T-cell (primary cell): ENCODE measurements around the gene UVSSA. TPM values are rescaled to one million over a fixed set of nuclear protein-coding genes. Genes with fewer than 3 reads are reported as not detected.

ENCODE experiments used
- ATAC-seq, 4 experiments: fragments of 200-7000 bp in 3 of 4; fragments of 150-1000 bp in 1 of 4; cut with Tn5 transposase; replicated peaks in 1 of 4; 1 replicate in 3 of 4; 2 replicates in 1 of 4; pipeline ENCODE4 v1.10.0; 2021; ENCODE audit warnings: moderate library complexity in 3 of 4, mild to moderate bottlenecking in 2 of 4, moderate number of reproducible peaks in 1 of 4
- CTCF ChIA-PET, 2 donors: fragments of 300-600 bp; sonication (Branson Sonifier 250); formaldehyde crosslinking; loops; one replicate each; lab custom pipeline; 2022; ENCODE audit warnings: antibody characterized with exemption in 2 of 2; lab: Charles Lee
- POLR2A ChIA-PET, 2 donors: fragments of 300-600 bp; sonication (Branson Sonifier 250); formaldehyde crosslinking; loops; one replicate each; lab custom pipeline; 2022; ENCODE audit warnings: antibody characterized with exemption in 2 of 2; lab: Charles Lee
- DNase-seq, 35 experiments: peaks; one replicate each; pipeline versions ENCODE4 v3.0.0 to v3.0.0-alpha.2; 2013 to 2023
- H3K27ac ChIP-seq: one replicate; pipeline ENCODE4 v1.5.1; 2013; ENCODE audit warnings: low read length
- H3K27me3 ChIP-seq, 2 experiments: replicated peaks in 1 of 2; 1 replicate in 1 of 2; 2 replicates in 1 of 2; pipeline versions ENCODE4 v1.6.1 to v1.7.0; 2013; ENCODE audit warnings: low read length in 1 of 2, mixed read lengths in 1 of 2; ENCODE audit not compliant: control insufficient read depth in 2 of 2, insufficient read depth in 2 of 2; ENCODE audit errors: extremely low read depth in 1 of 2
- H3K36me3 ChIP-seq, 2 donors: 1 replicate in 1 of 2; 2 replicates in 1 of 2; pipeline versions ENCODE4 v1.6.1 to v1.7.0; 2013; ENCODE audit warnings: low read length in 1 of 2; ENCODE audit not compliant: control insufficient read depth in 2 of 2, insufficient read depth in 1 of 2; ENCODE audit errors: extremely low read depth in 1 of 2
- H3K4me1 ChIP-seq, 2 experiments: 1 replicate in 1 of 2; 2 replicates in 1 of 2; pipeline versions ENCODE4 v1.6.1 to v1.7.0; 2013; ENCODE audit warnings: low read length in 2 of 2, mixed read lengths in 1 of 2; ENCODE audit not compliant: insufficient read depth in 2 of 2, control insufficient read depth in 1 of 2; ENCODE audit errors: extremely low read depth in 1 of 2
- H3K4me3 ChIP-seq, 2 donors: 1 replicate in 1 of 2; 2 replicates in 1 of 2; pipeline versions ENCODE4 v1.5.1 to v1.7.0; 2013; ENCODE audit warnings: mild to moderate bottlenecking in 2 of 2, low read length in 1 of 2, moderate library complexity in 1 of 2; ENCODE audit not compliant: control insufficient read depth in 1 of 2; ENCODE audit errors: extremely low read depth in 1 of 2
- H3K9me3 ChIP-seq: 2 replicates; pipeline ENCODE4 v1.7.0; 2013
- H3K27ac Mint-ChIP-seq, 2 donors: one replicate each; pipeline ENCODE4 v1.8.0; 2020 to 2021; ENCODE audit warnings: mild to moderate bottlenecking in 2 of 2, mixed read lengths in 2 of 2
- H3K27me3 Mint-ChIP-seq, 2 donors: one replicate each; pipeline ENCODE4 v1.8.0; 2021 to 2022; ENCODE audit warnings: mixed read lengths in 2 of 2
- H3K36me3 Mint-ChIP-seq: one replicate; pipeline ENCODE4 v1.8.0; 2021; ENCODE audit warnings: mixed read lengths
- H3K4me1 Mint-ChIP-seq, 3 donors: one replicate each; pipeline ENCODE4 v1.8.0; 2020 to 2022; ENCODE audit warnings: mixed read lengths in 3 of 3, mild to moderate bottlenecking in 1 of 3
- H3K4me3 Mint-ChIP-seq, 3 donors: one replicate each; pipeline ENCODE4 v1.8.0; 2020 to 2022; ENCODE audit warnings: mild to moderate bottlenecking in 3 of 3, mixed read lengths in 3 of 3, moderate library complexity in 3 of 3
- H3K9me3 Mint-ChIP-seq, 3 donors: one replicate each; pipeline ENCODE4 v1.8.0; 2020 to 2022; ENCODE audit warnings: mixed read lengths in 3 of 3
- WGBS: methylation state at CpG from one replicate; pipeline ENCODE4 v1.1.5; 2013; ENCODE audit warnings: missing lambda C conversion rate; ENCODE audit not compliant: insufficient coverage; 5-methylcytosine and 5-hydroxymethylcytosine counted together
- total RNA-seq, 35 experiments: library from RNA in 6 of 35; stranded (reverse) in 6 of 35; fragments of 120-200 nt in 1 of 35; gene quantifications; one replicate each; pipeline versions ENCODE4 v1.2.1 to v1.2.4 and lab custom pipeline; 2013 to 2026

UVSSA gene
- total RNA-seq, 5 donors from 2014 or later (not counting 1 experiment from before 2014, with no cell fraction given): 39.9 to 53.7 (median 42.7) TPM

- Histone ChIP-seq H3K4me1 (no peaks in the 10 kb centered on the region), H3K9me3 (no peaks in the 10 kb centered on the region), H3K36me3 (peaks cover 22 to 28% of the 10 kb centered on the region in 2 donors), H3K27ac (no peak overlapping the region), H3K27me3 (no peaks in the 10 kb centered on the region), H3K4me3 (no peak overlapping the region)
- Mint-ChIP-seq H3K27me3 (no peaks in the 10 kb centered on the region), H3K4me3 (no peak overlapping the region), H3K36me3 (peaks cover 7% of the 10 kb centered on the region), H3K9me3 (no peaks in the 10 kb centered on the region), H3K27ac (no peak overlapping the region), H3K4me1 (no peaks in the 10 kb centered on the region)
- no peak for ATAC-seq
- CTCF ChIA-PET: no interaction called here
- DNase-seq: no peak
- POLR2A ChIA-PET: no interaction called here
- 87% methylated on average over 34 of the region's 36 CpGs for WGBS
Observed at GRCh38 chr4:1380368-1381151, 33.6 kb downstream of the UVSSA start.

GRCh38 chr4:1381181-1381621 lies 34.2 kb downstream of the UVSSA start:
- WGBS: 94% methylated on average over 11 of the region's 12 CpGs
- Histone ChIP-seq H3K9me3 (no peaks in the 10 kb centered on the region), H3K27me3 (no peaks in the 10 kb centered on the region), H3K36me3 (peaks cover 16 to 27% of the 10 kb centered on the region in 2 donors), H3K4me3 (no peak overlapping the region), H3K4me1 (no peaks in the 10 kb centered on the region), H3K27ac (no peak overlapping the region)
- DNase-seq (no peak), ATAC-seq (no peak)
- ChIA-PET CTCF (no interaction called here), POLR2A (no interaction called here)
- H3K4me3 Mint-ChIP-seq: no peak overlapping the region
- H3K36me3 Mint-ChIP-seq: peaks cover 13% of the 10 kb centered on the region
- no peak overlapping the region for H3K27ac Mint-ChIP-seq
- H3K27me3 Mint-ChIP-seq: no peaks in the 10 kb centered on the region
- H3K9me3 Mint-ChIP-seq: no peaks in the 10 kb centered on the region
- no peaks in the 10 kb centered on the region for H3K4me1 Mint-ChIP-seq

- WGBS: 98% methylated on average over 24 of the region's 24 CpGs
- no peak overlapping the region for H3K4me3 Mint-ChIP-seq
- H3K4me1 ChIP-seq: no peaks in the 10 kb centered on the region
- ChIA-PET POLR2A (interaction anchor here in 1 of 2 donors (0.7 kb wide), 1 partner anchor 1350 kb away, joined by 11 read pairs; no protein-coding TSS in a partner anchor), CTCF (no interaction called here)
- peaks cover 15 to 25% of the 10 kb centered on the region in 2 donors for H3K36me3 ChIP-seq
- H3K27me3 Mint-ChIP-seq: no peaks in the 10 kb centered on the region
- no peak overlapping the region for H3K4me3 ChIP-seq
- DNase-seq (peak in 1 of 35 experiments; percentile 2), ATAC-seq (no peak)
- H3K9me3 ChIP-seq: no peaks in the 10 kb centered on the region
- H3K27ac Mint-ChIP-seq: no peak overlapping the region
- H3K27ac ChIP-seq: no peak overlapping the region
- peaks cover 18% of the 10 kb centered on the region for H3K36me3 Mint-ChIP-seq
- no peaks in the 10 kb centered on the region for H3K27me3 ChIP-seq
- no peaks in the 10 kb centered on the region for H3K4me1 Mint-ChIP-seq
- no peaks in the 10 kb centered on the region for H3K9me3 Mint-ChIP-seq
Observed at GRCh38 chr4:1381944-1382541, 35.0 kb downstream of the UVSSA start.

DNA sequence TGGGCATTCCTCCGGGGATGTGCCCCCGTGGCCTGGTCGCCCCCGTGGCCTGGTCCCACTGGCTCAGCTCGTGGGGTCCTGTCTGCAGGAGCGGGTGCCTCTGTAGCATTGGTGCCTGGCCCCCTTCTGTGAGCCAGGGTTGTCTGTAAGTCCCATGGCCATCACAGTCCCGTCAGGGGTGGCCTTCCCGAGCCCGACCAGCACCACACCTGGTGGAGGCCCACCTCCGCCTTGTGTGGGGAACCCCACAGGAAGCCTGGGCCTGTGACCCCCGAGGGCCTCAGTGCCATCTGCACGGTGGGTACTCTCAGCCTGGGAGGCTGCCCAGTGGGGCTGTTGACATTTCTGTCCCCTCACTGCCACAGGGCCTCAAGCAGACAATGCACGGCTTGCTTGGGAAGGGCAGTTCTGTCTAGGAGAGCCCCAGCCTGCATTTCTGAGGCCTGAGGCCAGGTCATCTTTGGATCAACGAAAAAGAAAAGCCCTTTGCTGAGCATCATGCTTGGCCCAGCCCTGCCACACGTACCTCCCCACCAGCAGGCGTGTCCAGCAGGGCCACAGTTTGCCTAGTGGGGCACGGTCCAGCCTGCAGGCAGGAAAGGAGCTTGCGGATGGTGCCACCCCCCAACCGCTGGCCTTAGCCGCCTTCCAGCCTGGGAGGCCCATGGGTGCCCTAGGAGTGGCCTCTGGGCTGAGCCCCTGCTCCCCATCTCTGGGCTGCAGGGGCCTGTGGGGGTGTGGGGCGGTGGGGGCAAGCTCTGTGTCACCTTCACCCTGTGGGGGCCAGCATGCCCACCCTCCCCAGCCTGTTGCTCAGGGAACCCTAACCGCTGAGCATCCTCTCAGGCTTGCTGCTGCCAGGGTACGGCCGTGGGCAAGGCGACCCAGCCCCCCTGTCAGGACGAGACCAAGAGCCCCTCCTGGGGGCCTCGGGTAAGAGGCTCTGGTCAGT lies 36.0 kb downstream of the UVSSA start:
- peaks cover 26% of the 10 kb centered on the region for H3K36me3 Mint-ChIP-seq
- peaks cover 0 to 5% (median 0%) of the 10 kb centered on the region in 3 donors for H3K9me3 Mint-ChIP-seq
- H3K36me3 ChIP-seq: peaks cover 15 to 21% of the 10 kb centered on the region in 2 donors
- no peak overlapping the region for H3K4me3 ChIP-seq
- H3K4me1 ChIP-seq: no peaks in the 10 kb centered on the region
- no peak overlapping the region for H3K27ac Mint-ChIP-seq
- DNase-seq: peak in 1 of 35 experiments; percentile 2
- no peak overlapping the region for H3K4me3 Mint-ChIP-seq
- ChIA-PET CTCF (no interaction called here), POLR2A (no interaction called here)
- no peaks in the 10 kb centered on the region for H3K4me1 Mint-ChIP-seq
- no peaks in the 10 kb centered on the region for H3K27me3 Mint-ChIP-seq
- no peaks in the 10 kb centered on the region for H3K27me3 ChIP-seq
- ATAC-seq: no peak
- H3K27ac ChIP-seq: no peak overlapping the region
- no peaks in the 10 kb centered on the region for H3K9me3 ChIP-seq
- WGBS: 89% methylated on average over 24 of the region's 27 CpGs

DNA sequence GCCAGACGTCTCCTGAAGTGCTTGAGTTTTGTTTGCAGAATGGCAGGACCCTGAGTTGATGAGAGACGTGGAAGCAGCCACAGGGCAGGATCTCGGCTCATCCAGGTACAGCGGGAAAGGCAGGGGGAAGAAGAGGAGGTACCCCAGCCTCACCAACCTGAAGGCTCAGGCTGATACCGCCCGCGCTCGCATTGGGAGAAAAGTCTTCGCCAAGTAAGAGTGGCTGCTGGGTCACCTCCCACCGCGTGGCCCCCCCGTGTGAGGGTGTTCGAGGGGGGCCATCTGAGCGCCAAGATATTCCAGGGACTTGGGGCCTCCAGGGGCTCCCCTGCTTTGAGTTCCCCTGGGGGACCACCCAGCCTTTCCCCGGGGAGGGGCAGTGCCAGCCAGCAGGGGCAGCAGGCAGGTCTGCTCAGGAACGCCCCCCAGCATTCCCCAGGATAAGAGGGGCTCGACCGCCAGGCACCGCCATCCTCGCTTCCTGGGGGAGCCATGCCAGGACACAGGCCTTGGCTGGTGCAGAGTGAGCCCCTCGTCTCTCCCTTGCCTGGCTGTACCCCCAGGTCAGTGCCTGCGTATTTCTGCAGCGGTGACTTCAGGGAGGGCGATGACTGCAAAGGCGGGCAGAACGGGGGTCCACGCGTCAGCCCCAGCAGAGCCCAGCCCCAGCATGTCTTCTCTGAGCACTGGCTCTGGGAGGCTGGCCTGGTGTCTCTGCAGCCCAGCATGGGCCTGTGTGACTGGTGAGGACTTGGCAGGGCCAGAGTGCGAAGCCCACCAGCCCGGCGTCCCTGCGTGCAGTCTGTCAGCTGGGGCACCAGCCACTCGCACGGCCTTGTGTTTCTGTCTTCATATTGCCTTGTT lies 37.0 kb downstream of the UVSSA start:
- CTCF ChIA-PET: no interaction called here
- H3K27me3 Mint-ChIP-seq: no peaks in the 10 kb centered on the region
- no peak overlapping the region for H3K27ac Mint-ChIP-seq
- H3K27ac ChIP-seq: no peak overlapping the region
- no peaks in the 10 kb centered on the region for H3K4me1 ChIP-seq
- peak in 1 of 35 experiments; percentile 1 for DNase-seq
- WGBS: 92% methylated on average over 34 of the region's 34 CpGs
- peaks cover 5 to 13% (median 8%) of the 10 kb centered on the region in 3 donors for H3K9me3 Mint-ChIP-seq
- H3K27me3 ChIP-seq: no peaks in the 10 kb centered on the region
- H3K36me3 Mint-ChIP-seq: peaks cover 35% of the 10 kb centered on the region
- POLR2A ChIA-PET: no interaction called here
- ATAC-seq: no peak
- no peaks in the 10 kb centered on the region for H3K9me3 ChIP-seq
- peaks cover 15 to 21% of the 10 kb centered on the region in 2 donors for H3K36me3 ChIP-seq
- H3K4me1 Mint-ChIP-seq: no peaks in the 10 kb centered on the region
- no peak overlapping the region for H3K4me3 Mint-ChIP-seq
- no peak overlapping the region for H3K4me3 ChIP-seq
